HG03354 (cell line): Measurements from ENCODE around the gene AP5S1.
"Not testable (repeated sequence)": the region's sequence is repeated elsewhere in the genome, so short reads cannot be mapped to it uniquely, and the experiment has no call there.

ENCODE experiments used
- ATAC-seq: cut with Tn5 transposase; IDR thresholded peaks from one replicate; pipeline ENCODE4 v1.9.1; 2021; ENCODE audit warnings: mild to moderate bottlenecking; ENCODE audit not compliant: unreplicated experiment, poor library complexity, severe bottlenecking

AP5S1 gene

DNA sequence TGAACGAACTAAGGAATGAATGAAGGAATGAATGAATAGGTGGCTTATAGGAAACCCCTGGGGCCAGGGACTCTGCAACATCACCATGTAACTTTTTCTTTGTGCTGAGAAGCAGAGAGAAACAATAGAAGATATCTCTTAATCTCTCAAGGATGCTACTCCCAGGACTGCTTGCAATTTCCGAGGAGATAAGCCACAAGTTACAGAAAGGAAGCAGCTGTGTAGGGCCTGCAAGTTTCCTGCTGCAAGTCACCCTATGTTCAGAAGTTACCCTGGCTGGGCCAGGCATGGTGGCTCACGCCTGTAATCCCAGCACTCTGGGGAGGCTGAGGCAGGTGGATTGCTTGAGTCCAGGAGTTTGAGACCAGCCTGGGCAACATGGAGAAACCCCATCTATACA lies 19.0 kb downstream of the AP5S1 start:
- ATAC-seq = no peak

DNA sequence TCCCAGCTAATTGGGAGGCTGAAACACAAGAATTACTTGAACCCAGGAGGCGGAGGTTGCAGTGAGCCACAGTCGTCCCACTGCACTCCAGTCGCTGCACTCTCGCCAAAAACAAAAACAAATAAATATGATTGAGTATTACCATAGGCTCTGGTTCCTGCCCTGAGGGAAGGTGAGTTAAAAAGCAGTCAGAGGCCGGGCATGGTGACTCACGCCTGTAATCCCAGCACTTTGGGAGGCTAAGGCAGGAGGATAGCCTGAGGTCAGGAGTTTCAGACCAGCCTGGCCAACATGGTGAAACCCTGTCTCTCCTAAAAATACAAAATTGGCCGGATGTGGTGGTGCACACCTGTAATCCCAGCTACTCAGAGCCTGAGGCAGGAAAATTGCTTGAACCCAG lies 19.9 kb downstream of the AP5S1 start:
- ATAC-seq = not testable (repeated sequence)

DNA sequence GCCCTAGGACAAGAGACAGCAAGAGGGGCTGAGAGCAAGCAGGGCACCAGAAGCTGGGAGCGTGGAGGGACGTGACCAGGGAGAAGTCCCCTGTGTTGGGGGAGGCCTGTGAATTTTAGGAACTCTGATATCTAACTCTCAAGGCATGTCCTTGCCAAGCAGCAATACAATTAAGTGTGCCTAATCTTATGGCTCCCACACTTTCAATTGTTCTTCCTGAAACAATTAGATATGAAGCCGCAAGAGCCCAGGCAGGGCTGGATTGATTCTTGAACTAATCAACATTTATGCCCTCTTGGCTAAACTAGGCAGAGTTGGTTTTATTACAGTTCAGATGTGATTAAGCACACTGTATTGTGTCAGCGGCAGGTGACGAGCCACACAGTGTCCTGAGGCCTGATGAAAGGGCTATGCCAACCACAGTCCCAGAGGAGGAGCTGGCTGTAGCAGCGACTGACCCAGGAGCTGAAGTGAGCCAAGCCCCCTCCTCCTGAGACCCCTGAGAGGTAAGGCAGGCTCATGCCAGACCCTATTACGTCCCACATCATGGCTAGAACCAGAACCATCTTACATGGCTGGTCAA lies 22.1 kb downstream of the AP5S1 start:
- no peak for ATAC-seq

DNA sequence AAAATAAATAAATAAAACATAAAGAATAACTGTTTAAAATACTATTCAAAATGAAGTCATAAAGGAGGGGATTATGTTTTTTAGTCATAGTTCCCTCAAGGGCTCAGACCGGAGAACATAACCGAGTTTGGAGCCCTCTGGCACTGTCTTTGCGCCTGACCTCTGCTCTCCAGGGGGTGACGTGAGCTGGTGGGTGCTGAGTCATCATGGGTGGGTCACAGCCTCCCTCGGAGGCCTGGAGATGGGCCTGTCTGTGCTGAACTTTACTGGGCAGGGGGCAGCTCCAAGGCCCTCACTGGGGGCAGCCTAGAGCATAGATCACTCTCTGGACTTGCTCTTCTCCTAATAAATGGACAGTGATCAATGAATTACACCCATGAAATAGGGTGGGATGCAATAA lies 23.1 kb downstream of the AP5S1 start:
- ATAC-seq = no peak

DNA sequence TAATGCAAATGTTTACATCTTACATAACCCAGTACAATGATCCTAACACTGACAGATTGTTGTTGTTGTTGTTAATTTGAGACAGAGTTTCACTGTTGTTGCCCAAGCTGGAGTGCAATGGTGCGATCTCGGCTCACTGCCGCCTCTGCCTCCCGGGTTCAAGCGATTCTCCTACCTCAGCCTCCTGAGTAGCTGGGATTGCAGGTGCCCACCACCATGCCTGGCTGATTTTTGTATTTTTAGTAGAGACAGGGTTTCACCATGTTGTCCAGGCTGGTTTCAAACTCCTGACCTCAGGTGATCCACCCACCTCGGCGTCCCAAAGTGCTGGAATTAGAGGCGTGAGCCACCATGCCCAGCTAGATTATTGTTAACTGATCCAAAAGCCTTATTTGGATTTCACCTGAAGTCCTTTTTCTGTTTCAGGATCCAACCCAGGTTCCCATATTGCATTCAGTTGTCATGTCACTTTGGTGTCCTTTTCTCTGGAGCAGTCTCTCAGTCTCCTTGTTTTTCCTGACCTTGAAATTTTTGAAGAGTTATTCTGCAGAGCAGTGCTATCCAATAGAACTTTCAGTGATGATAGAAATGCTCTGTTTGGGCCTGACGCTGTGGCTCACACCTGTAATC lies 23.8 kb downstream of the AP5S1 start:
- not testable (repeated sequence) for ATAC-seq

DNA sequence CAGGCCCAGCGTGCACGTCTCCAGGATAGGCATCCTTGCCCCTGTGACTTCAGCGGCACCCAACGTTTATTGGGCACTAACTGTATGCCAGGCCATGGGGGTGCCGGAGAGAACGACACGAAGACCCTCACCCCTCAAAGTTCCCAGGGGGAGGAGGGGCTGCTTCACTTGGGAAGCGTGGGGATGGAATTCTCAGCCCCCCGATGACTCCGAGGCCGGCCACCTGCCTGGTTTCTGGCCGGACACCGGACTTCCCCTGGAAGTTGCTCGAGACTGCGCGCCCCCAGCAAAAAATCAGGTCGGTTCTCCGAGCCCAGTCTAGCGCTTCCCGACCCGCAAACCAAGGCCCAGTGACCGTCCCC lies 26.0 kb downstream of the AP5S1 start:
- no peak for ATAC-seq

DNA sequence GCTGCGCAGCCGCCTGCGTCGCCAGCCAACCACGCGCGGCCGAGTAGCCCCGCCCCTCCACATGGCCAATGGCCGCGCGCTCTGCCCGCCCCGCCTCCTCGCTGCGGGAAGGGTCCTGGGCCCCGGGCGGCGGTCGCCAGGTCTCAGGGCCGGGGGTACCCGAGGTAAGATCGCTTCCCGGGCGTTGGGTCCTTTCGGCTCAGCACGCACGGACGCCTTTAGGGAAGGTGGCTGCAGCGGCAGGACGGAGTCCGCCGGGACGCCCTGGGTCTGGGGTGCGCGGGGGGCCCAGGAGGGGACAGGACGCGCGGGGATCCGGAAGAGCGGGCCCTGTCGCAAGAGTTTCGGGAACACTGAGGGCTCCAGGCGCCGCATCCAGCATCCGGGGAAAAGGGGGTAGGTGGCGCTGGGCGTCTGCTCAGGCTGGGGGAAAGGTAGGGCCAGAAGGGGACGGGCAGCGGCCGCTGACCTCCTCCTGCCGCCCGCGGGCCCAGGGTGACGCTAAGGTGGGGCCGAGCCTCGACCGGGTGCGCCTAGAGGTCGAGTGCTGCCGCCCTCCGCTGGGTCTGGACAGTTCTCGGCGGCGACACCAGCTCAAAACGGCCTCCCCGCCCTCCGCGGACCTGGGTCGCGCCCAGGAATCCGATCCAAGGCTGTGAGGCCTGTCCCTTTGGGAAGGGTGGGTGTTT lies 26.5 kb downstream of the AP5S1 start, which contains the start of gene MAVS:
TSS of gene MAVS (plus strand) at position 95 of the 689 bp plus-strand sequence. CDS start 7,791 bp downstream, outside the sequence.
- peak; percentile 95 for ATAC-seq

DNA sequence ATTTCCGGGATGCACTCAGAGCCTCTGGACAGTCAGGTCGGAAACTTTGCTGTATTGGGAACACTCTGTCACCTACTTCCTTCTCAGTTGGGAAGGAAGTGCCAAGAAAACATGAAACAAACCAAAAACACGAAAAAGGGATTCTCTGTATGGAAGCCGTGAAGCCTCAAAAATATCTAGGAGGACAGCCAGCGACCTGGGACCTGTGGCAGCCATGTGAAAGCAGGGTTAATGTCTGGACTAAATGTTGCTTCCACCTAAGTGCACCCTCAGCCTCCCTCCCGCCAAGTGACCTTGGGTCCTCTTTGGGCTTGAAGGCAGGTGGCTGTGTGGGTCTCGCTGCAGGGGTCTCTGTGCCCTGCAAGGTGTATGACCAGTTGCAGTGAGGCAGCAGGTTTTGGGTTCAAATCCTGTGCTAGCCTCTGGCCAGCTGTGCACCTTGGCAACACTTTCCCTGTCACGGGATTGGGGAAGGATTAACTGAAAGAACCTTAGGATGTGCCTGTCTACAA lies 27.1 kb downstream of the AP5S1 start:
- ATAC-seq = no peak

DNA sequence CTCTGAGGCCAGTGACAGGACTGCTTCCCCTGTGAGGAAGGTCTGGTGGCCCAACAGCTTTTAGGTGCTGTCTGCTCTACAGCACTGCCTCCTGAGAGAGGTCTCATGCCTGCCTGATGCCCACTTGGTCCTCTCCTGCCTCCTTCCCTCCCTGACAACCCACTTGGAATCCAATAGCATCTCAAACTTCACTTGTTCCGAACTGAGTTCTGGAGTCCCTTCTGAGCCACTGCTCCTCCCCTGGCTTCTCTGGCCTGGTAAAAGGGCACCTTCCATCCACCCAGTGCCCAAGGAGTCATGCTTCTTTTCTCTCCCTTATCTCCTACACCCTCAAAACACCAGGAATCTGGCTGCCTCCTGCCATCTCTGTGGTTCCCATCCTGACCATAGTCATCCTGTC lies 28.2 kb downstream of the AP5S1 start:
- ATAC-seq = no peak

DNA sequence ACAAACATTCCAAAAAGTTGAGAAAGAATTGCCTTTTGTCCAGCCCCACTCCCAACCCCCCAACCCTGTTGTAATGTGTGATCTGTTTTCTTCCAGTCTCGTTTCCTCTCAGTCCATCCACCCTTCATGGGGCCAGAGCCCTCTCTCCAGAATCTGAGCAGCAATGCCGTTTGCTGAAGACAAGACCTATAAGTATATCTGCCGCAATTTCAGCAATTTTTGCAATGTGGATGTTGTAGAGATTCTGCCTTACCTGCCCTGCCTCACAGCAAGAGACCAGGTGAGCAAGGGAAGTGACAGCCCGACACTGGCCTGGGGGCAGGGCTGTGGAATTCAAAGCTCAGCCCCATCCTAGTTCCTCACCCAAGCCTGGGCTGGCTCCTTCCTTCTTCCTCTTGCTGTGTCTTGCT lies 34.1 kb downstream of the AP5S1 start:
- ATAC-seq = no peak

DNA sequence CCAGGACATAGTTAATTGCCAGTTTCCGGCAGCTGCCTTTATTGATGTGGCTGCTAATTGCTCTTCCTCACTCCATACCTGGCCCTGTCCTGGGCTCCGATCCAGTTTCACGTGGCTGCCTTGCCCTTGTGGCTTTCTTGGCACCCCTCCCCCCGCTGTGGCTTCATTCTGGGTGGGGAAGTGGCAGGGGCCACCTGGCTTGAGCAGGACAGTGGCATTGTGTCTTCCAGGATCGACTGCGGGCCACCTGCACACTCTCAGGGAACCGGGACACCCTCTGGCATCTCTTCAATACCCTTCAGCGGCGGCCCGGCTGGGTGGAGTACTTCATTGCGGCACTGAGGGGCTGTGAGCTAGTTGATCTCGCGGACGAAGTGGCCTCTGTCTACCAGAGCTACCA lies 37.1 kb downstream of the AP5S1 start:
- no peak for ATAC-seq

DNA sequence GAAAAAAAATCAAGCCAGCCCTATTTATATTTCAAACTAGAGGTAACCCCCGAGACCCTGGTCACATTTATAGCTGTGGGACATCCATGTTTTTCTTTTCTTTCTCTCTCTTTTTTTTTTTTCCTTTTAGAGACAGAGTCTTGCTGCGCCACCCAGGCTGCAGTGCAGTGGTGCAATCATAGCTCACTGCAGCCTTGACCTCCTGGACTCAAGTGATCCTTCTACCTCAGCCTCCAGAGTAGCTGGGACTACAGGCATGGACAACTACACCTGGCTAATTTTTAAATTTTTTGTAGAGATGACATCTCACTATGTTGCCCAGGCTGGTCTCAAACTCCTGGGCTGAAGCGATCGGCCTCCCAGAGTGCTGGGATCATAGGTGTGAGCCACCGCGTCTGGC lies 38.3 kb downstream of the AP5S1 start:
- ATAC-seq = no peak

DNA sequence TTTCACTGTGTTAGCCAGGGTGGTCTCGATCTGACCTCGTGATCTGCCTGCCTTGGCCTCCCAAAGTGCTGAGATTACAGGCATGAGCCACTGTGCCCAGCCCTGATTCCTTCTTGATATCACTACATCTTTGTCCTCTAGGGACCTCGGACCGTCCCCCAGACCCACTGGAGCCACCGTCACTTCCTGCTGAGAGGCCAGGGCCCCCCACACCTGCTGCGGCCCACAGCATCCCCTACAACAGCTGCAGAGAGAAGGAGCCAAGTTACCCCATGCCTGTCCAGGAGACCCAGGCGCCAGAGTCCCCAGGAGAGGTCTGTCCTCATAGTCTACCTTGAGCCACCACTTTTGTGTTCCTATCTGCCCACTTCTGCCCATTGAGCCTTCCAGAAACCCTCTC lies 40.8 kb downstream of the AP5S1 start:
- ATAC-seq = no peak

DNA sequence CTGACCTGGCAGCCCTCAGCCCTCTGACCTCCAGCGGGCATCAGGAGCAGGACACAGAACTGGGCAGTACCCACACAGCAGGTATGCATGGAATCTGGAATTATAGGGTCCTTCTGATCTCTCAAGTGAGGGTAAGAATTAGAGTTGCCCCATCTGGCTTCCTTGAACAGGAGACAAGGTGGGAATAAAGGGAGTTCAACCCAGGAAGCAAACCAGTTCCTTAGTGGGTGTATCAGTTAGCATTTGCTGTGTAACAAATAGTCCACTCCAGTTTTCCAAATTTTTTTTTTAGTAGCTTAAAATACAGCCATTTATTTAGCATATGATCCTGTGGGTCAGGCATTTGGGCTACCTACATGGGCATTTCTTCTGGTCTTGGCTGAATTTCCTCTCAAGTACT lies 42.0 kb downstream of the AP5S1 start:
- no peak for ATAC-seq

DNA sequence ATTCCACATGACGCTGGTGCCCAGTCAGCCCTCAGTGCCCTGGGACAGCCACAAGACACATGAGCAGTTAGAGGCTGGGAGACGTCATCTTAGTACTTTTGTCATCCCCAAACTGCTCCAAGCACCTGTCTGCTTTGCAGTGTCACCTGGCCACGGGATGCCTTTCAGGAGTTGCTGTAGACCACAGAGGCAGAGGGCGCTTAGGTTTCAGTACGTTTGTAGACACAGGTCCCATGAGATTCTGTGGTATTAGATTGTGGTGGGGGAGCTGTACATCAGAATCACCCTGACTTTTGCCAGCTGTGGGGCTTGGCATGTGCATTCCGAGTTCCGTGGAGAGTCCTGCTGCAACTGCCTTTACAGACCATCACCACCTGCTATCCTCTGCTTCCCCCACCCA lies 43.0 kb downstream of the AP5S1 start:
- peak; percentile 60 for ATAC-seq

DNA sequence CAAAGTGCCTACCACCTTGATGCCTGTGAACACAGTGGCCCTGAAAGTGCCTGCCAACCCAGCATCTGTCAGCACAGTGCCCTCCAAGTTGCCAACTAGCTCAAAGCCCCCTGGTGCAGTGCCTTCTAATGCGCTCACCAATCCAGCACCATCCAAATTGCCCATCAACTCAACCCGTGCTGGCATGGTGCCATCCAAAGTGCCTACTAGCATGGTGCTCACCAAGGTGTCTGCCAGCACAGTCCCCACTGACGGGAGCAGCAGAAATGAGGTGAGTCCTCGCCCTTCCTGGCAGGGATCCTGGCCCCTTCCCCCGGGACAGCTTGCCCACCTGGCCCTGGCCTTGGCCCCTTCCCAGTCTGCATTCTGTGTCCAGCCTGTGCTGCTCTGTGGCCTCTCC lies 44.2 kb downstream of the AP5S1 start:
- ATAC-seq = no peak

DNA sequence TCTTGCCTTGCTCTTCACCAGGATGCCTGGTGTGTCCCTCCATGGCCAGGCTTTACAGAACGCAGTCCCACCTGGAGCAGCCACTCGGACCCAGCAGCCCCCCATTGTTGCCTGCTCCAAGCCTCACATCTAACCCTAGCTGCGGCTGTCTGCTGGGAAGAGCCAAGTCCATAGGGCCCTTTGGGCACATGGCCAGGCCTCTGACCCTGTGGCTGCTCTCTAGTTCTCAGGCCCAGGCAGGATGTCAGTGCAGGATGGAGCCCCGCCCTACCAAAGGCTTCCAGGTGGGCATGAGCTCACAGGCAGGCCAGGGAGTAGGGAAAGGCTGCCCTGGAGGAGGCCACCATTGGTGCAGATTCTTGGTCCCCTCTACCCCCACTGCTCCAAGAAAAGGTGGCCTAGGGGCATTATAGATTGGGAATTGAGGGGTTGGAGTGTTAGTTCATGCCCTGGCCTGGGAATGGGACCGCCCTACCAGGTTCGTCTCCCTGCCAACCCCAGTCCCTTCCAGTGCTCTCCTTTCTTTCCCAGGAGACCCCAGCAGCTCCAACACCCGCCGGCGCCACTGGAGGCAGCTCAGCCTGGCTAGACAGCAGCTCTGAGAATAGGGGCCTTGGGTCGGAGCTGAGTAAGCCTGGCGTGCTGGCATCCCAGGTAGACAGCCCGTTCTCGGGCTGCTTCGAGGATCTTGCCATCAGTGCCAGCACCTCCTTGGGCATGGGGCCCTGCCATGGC lies 45.0 kb downstream of the AP5S1 start:
- ATAC-seq = no peak

DNA sequence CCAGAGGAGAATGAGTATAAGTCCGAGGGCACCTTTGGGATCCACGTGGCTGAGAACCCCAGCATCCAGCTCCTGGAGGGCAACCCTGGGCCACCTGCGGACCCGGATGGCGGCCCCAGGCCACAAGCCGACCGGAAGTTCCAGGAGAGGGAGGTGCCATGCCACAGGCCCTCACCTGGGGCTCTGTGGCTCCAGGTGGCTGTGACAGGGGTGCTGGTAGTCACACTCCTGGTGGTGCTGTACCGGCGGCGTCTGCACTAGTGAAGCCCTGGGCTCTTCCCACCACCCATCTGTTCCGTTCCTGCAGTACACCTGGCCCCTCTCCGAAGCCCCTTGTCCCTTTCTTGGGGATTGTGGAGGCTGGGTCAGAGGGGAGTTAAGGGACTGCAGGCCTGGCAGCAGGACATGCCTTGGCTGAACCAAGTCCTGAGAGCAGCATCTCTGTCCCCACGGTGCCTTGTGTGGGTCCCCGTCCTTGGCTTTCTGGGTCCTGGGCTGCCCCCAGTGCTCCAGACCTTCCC lies 45.6 kb downstream of the AP5S1 start:
- no peak for ATAC-seq

DNA sequence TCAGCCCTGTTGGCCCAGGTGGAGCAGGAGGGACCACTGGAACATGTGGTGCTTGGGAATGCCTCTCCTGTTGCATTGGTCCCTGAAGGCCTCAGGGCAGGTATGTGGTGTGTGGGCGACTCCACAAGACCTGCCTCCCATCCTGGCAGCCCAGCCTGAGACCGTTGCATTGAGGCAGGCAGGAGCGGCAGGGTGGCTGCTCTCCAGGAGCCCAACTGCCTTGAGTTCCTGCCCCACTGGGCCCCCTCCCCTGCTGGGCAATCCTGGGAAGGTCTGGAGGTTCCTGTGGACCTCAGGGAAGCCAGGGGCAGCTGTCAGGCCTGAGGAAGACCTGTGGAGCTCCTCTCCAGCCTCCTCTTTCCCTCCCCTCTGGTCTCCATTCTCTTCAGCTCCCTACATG lies 46.1 kb downstream of the AP5S1 start:
- ATAC-seq = no peak

DNA sequence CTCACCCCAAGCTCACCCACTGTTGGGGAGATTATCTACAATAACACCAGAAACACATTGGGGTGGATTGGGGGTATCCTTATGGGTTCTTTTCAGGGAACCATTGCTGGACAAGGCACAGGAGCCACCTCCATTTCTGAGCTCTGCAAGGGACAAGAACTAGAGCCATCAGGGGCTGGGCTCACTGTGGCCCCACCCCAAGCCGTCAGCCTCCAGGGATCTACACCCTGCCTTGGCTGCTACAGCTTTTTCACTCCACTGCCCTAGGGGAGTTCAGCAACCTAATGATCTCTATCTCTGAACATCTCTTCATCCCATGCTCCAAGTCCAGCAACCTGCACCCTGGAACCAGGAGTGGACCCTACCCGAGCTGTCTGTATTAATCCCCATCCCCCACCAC lies 47.5 kb downstream of the AP5S1 start:
- ATAC-seq = no peak
